Activated T-helper 2 cell treated with anti-CD3 and anti-CD28 coated beads, Interferon-gamma antibody, Interleukin-2, Interleukin-4, amounts not matched to agents 10 μg/mL and 5 μg/mL and 100 μg/mL, durations not matched to agents 14 hours and 24 hours and 36 hours (primary cell): ENCODE data around the gene IFNL3. TPM values are rescaled to one million over a fixed set of nuclear protein-coding genes. Genes with fewer than 3 reads are reported as not detected.
"Not testable (repeated sequence)": the region's sequence is repeated elsewhere in the genome, so short reads cannot be mapped to it uniquely, and the experiment has no call there.

ENCODE experiments used
- DNase-seq: peaks from one replicate; pipeline ENCODE4 v3.0.0; 2021; ENCODE audit warnings: low spot score
- H3K27ac Mint-ChIP-seq: one replicate; pipeline ENCODE4 v1.8.0; 2021; ENCODE audit warnings: mixed read lengths
- H3K27me3 Mint-ChIP-seq: one replicate; pipeline ENCODE4 v1.8.0; 2021; ENCODE audit warnings: low read depth, mixed read lengths
- H3K36me3 Mint-ChIP-seq: one replicate; pipeline ENCODE4 v1.8.0; 2021; ENCODE audit warnings: low read depth, mixed read lengths
- H3K4me1 Mint-ChIP-seq: one replicate; pipeline ENCODE4 v1.8.0; 2021; ENCODE audit warnings: low read depth, mixed read lengths
- H3K4me3 Mint-ChIP-seq: one replicate; pipeline ENCODE4 v1.8.0; 2021; ENCODE audit warnings: low read depth, mild to moderate bottlenecking, moderate library complexity, mixed read lengths
- H3K9me3 Mint-ChIP-seq: one replicate; pipeline ENCODE4 v1.8.0; 2021; ENCODE audit warnings: mixed read lengths
- intact Hi-C: fragments of 100-400 bp; cut with micrococcal nuclease; formaldehyde crosslinking; loops from one replicate; pipeline ENCODE4 v1.15.1; 2023
- total RNA-seq: library from RNA; stranded (reverse); gene quantifications from 2 replicates; pipeline ENCODE4 v1.2.3, GENCODE V29; 2022

IFNL3 gene
- total RNA-seq, 1 donor from 2014 or later, result not detected

DNA sequence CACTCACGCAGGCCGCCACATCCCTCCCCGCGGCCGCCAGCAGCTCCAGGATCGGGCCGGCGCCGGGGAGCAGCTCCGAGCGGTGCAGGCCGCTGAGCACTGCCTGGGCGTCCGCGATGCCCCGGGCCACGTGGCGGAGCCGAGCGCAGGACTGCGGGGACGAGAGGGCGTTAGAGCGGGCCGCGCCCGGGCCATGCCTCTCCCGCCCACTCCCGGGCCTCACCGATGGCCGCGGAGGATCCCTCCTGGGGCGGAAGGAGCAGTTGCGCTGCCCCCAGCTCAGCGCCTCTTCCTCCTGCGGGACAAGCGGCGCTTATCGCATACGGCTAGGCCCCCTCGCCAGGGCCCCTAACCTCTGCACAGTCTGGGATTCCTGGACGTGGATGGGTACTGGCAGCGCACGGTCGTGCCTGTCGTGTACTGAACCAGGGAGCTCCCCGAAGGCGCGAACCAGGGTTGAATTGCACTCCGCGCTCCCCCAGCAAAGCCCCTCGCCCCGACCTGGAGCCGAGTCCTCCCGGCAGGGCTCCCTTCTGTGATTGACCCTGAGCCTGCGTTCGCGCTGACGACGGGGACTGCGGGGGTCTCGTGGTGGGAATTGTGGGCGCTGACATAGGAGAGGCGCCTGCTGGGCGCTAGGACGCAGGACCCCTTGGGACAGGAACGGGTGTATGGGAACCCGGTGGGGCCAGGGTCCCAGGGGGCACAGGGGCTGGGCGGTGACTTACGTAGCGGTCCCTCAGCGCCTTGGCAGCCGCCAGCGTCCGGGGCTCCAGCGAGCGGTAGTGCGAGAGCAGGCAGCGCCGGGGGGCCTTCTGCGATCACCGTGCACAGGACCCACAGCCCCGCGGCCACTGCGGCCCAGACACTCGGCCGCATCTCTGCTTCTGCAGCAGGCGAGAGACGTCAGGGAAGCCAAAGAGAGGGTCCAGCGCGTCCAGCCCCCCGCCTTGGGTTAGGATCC, 3.2 kb upstream of the IFNL3 start:
- H3K36me3 Mint-ChIP-seq, result no peaks in the 10 kb centered on the region
- DNase-seq, result no peak
- intact Hi-C loops, result no loop called here
- H3K4me3 Mint-ChIP-seq, result no peak overlapping the region
- H3K9me3 Mint-ChIP-seq, result no peaks in the 10 kb centered on the region
- peaks cover 1% of the 10 kb centered on the region for H3K4me1 Mint-ChIP-seq
- peaks cover 19% of the 10 kb centered on the region for H3K27me3 Mint-ChIP-seq
- no peak overlapping the region for H3K27ac Mint-ChIP-seq

DNA sequence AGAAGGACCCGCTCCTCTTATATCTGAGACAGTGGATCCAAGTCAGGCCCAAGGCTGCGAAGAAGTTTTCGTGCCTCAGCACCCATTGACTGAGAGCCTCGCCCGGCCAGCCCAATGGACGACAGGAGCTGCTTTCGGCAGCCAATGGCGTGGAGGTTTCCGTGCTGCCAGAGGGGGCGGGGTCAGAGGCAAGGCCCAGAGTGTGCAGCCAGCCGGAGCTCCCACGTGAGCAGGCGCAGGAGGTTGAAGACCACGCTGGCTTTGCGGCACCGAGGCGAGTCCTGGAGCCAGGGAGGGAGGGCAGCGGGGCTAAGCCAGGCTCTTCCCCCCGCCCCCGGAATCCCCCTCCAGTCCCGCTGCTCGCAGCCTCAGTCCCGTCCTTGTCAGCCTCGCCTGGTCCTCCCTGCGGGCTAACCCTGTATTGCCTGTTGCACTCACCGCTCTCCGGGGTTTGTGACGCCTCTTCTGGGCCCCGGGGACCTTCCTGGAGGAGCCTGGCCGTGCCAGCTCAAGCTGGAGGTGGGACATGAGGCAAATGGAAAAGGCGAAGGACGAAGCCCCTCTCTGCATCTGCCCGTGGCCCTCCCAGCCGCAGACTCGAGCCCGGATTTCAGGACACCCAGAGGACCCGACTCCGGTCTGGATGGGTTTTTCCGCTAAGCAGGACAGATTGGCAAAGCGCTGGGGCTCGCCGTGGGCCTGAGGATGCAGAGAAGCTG, 2.3 kb upstream of the IFNL3 start:
- DNase-seq, result no peak

DNA sequence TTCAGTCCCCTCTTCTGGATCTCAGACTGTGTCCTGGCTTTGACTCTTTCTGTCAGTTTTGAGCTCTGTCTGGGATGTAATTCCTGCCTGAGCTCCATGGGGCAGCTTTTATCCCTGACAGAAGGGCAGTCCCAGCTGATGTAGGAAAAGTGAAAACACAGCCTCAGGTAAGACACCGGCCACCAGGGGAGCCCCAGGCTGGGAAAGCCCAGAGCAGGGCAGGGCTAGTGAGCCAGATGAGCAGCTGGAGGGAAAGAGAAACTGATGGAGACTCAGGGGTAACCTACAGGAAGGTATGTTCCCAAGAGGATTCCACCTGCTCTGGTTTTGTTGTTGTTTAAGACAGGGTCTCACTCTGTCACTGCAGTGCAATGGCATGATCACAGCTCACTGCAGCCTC, 360 bp upstream of the IFNL3 start:
- intact Hi-C loops, H3K4me3 Mint-ChIP-seq, H3K27ac Mint-ChIP-seq, H3K4me1 Mint-ChIP-seq, H3K9me3 Mint-ChIP-seq, H3K36me3 Mint-ChIP-seq, DNase-seq: not testable (repeated sequence)
- H3K27me3 Mint-ChIP-seq, result peaks cover 13% of the 10 kb centered on the region

More for the DNA sequence above, 2.3 kb upstream of the IFNL3 start:
- Mint-ChIP-seq H3K9me3 (no peaks in the 10 kb centered on the region), H3K27me3 (peaks cover 16% of the 10 kb centered on the region), H3K4me1 (peaks cover 1% of the 10 kb centered on the region), H3K4me3 (no peak overlapping the region), H3K27ac (no peak overlapping the region), H3K36me3 (no peaks in the 10 kb centered on the region)
- intact Hi-C loops, result no loop called here

DNA sequence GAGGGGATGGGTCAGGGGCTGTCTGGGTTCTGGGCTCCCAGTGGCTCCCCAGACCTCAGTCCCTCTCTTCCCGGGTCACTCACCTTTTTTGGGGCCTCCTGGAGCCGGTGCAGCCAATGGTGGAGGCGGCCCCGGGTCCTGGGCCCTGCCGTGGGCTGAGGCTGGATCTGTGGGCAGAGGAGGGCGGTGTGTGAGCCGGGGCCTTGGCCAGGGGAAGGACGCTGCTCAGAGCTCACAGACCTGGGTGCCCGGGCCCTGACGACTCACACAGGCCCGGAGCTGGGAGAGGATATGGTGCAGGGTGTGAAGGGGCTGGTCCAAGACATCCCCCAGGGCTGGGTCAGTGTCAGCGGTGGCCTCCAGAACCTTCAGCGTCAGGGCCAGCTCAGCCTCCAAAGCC, 1.1 kb downstream of the IFNL3 start:
- H3K9me3 Mint-ChIP-seq, DNase-seq, H3K4me1 Mint-ChIP-seq, H3K4me3 Mint-ChIP-seq, H3K27me3 Mint-ChIP-seq, intact Hi-C loops, H3K27ac Mint-ChIP-seq, H3K36me3 Mint-ChIP-seq: not testable (repeated sequence)

DNA sequence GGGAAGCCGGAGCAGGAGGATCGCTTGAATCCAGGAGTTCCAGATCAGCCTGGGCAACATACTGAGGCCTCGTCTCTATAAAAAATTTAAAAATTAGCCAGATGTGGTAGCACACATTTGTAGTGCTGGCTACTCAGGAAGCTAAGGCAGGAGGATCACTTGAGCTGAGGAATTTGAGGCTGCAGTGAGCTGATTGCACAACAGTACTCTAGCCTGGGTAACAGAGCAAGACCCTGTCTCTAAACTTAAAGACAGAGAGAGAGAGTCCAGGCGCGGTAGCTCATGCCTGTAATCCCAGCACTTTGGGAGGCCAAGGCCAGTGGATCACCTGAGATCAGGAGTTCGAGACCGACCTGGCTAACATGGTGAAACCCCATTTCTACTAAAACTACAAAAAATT, 4.4 kb downstream of the IFNL3 start:
- H3K27ac Mint-ChIP-seq, result no peak overlapping the region
- no peaks in the 10 kb centered on the region for H3K9me3 Mint-ChIP-seq
- DNase-seq, result no peak
- peaks cover 5% of the 10 kb centered on the region for H3K27me3 Mint-ChIP-seq
- H3K36me3 Mint-ChIP-seq, result no peaks in the 10 kb centered on the region
- H3K4me1 Mint-ChIP-seq, result peaks cover 11% of the 10 kb centered on the region
- no peak overlapping the region for H3K4me3 Mint-ChIP-seq
- intact Hi-C loops, result no loop called here

DNA sequence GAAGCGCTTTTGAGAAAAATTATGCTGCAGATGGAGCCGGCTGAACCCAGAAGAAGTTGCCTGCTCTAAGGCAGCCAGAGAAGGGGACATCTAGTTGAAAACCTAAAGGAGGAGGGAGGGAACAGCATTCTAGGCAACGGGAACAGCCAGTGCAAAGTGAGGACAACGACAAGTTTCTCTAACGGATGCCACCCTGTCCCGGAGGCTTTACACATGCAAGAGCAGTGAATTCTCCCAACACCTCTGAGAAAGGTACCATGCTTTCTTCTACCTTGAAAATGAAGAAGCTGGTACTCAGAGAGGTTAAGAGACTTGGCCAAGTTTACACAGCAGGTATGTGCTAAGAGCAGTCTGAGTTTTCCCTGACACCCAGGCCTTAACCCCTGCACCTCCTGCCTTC, 5.9 kb downstream of the IFNL3 start:
- DNase-seq, result no peak
- Mint-ChIP-seq H3K27me3 (peaks cover 5% of the 10 kb centered on the region), H3K4me1 (peaks cover 11% of the 10 kb centered on the region), H3K4me3 (no peak overlapping the region), H3K27ac (no peak overlapping the region), H3K36me3 (no peaks in the 10 kb centered on the region), H3K9me3 (no peaks in the 10 kb centered on the region)
- intact Hi-C loops, result no loop called here

DNA sequence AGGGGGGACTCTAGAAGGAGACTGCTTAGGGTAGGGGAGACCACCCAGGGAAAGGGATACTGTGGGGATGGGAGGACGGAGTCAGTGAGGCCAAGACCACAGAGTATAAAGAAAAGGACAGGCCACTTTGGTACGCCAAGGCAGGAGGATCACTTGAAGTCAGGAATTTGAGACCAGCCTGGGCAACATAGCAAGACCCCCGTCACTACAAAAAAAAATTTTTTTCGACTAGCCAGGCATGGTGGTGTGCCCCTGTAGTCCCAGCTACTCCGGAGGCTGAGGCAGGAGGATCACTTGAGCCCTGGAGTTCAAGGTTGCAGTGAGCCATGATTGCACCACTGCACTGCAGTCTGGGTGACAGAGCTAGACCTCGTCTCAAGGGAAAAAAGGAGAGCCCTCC, 6.6 kb downstream of the IFNL3 start:
- no peak overlapping the region for H3K4me3 Mint-ChIP-seq
- H3K27ac Mint-ChIP-seq, result peak overlapping the region; percentile 49

DNA sequence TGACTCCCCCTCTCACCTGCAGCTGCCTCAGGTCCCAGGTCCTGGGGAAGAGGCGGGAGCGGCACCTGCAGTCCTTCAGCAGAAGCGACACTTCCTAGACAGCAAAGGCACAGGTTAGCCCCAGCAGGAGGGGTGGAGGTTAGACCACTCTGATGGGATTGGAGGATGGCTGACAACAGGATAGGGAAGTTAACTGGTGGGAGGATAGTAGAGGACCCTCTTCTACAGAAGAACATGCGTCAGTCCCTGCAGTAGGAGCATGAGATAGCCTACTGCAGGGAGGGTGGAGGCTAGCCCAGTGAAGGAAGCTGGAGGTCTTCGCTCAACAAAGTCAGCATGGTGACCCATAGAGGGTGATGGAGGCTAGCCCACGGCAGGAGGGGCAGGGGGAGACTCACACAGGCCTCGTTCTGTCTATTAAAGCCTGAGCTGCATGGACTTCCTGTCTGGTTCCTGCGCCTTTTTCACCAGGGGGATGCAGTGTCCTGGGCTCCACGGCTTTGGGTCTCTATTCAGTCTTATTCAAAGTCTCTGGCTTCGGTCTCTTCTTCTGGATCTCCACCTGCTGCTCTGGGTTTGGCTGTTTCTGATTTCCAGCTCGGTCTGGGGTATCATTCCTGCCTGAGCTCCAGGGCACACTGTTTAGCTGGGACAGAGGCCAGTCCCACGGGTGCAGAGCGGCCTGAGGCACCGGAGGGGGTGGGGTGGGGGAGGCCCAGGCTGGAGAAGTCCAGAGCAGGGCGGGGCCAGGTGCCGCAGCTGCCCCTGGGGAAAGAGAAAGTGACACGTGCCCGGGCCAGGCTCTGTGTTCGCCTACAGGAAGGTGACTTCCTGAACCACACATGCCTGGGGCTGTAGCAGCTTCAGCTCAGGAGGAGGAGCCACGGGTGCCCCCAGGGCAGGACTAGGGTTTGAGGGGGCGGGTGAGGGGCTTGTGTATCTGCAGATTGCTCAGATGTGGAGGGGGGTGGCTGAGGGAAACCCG, 7.3 kb downstream of the IFNL3 start:
- peaks cover 11% of the 10 kb centered on the region for H3K4me1 Mint-ChIP-seq
- H3K4me3 Mint-ChIP-seq, result peak overlapping the region; percentile 14
- peak; percentile 27 for DNase-seq
- intact Hi-C loops, result no loop called here
- no peaks in the 10 kb centered on the region for H3K9me3 Mint-ChIP-seq
- peak overlapping the region; percentile 49 for H3K27ac Mint-ChIP-seq
- H3K36me3 Mint-ChIP-seq, result no peaks in the 10 kb centered on the region
- no peaks in the 10 kb centered on the region for H3K27me3 Mint-ChIP-seq

More for the DNA sequence above, 6.6 kb downstream of the IFNL3 start:
- peaks cover 11% of the 10 kb centered on the region for H3K4me1 Mint-ChIP-seq
- intact Hi-C loops, result no loop called here
- H3K36me3 Mint-ChIP-seq, result no peaks in the 10 kb centered on the region
- DNase-seq, result no peak
- H3K27me3 Mint-ChIP-seq, result peaks cover 2% of the 10 kb centered on the region
- H3K9me3 Mint-ChIP-seq, result no peaks in the 10 kb centered on the region

DNA sequence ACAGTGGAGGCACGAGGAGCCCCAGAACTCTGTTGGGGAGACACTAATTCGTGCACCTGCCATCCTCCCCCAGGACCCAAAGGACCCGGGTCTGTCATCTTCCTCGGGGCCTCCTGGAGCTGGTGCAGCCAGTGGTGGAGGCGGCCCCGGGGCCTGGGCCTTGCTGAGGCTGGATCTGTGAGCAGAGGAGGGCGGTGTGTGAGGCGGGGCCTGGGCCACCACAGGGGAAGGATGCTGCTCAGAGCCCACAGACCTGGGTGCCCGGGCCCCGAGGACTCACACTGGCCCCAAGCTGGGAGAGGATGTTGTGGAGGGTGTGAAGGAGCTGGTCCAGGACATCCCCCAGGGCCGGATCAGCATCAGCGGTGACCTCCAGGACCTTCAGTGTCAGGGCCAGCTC, 8.3 kb downstream of the IFNL3 start:
- Mint-ChIP-seq H3K4me1 (peaks cover 11% of the 10 kb centered on the region), H3K36me3 (no peaks in the 10 kb centered on the region), H3K9me3 (no peaks in the 10 kb centered on the region), H3K4me3 (no peak overlapping the region), H3K27ac (no peak overlapping the region), H3K27me3 (peaks cover 3% of the 10 kb centered on the region)
- intact Hi-C loops, result no loop called here
- DNase-seq, result no peak

DNA sequence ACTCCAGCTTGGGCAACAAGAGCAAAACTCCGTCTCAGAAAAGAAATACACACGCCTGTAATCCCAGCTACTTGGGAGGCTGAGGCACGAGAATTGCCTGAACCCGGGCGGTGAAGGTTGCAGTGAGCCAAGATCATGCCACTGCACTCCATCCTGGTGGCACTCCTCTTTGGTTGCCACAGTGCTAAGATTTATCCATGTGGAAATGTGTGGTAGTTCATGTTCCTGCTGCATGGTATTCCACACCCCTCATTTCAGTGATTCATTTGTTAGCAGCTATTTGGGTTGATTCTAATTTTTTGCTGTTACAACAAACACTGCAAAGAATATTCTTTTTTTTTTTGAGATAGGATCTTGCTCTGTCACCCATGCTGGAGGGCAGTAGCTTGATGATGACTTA, 12.1 kb downstream of the IFNL3 start:
- no peak for DNase-seq
- Mint-ChIP-seq H3K9me3 (no peaks in the 10 kb centered on the region), H3K36me3 (no peaks in the 10 kb centered on the region), H3K27me3 (peaks cover 7% of the 10 kb centered on the region), H3K4me1 (peaks cover 3% of the 10 kb centered on the region), H3K27ac (no peak overlapping the region), H3K4me3 (no peak overlapping the region)
- intact Hi-C loops, result no loop called here

DNA sequence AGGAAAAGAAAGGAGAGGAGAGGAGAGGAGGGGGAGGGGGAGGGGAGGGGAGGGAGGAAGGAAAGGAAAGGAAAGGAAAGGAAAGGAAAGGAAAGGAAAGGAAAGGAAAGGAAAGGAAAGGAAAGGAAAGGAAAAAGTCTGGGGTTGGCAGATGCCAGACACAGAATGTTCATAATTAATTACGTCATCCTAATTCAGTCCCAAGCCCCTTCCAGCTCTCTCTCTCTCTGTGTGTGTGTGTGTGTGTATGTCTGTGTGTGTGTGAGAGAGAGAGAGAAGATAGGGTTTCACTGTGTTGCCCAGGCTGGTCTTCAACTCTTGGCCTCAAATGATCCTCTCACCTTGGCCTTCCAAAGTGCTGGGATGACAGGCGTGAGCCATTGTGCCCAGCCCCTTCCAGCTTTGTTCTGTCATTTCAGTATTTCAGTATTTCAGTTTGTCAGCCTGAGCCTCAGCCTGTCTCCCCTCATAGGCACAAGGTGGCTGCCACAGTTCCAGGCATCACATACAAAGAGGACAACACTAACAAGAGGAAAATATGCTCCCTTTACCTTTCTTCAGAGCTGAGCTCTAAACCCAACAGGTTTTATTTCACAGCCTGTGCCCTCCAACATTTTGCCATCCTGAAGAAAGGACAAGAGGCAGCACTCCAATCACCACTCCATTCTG, 14.6 kb downstream of the IFNL3 start:
- no peak overlapping the region for H3K4me3 Mint-ChIP-seq

DNA sequence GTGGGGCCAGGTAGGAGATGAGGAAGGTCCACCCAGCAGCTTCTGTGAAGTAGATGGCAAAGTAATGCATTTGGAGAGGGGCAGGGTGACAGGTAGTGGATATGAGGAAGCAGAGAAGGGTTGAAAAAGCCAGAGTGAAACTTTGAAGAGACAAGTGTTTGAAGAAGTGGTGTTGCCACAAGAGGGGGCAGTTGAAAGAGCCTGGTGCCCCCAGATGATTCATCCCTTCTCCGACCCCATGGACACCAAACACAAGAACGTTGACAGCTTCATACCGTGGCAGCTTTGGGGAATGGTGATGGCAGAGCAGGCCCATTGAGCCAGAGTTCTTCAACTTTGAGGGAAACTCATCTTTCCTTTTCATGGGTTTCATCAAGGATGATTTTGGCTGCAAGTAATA, 19.9 kb downstream of the IFNL3 start:
- intact Hi-C loops, result no loop called here
- no peak for DNase-seq
- Mint-ChIP-seq H3K27ac (no peak overlapping the region), H3K36me3 (no peaks in the 10 kb centered on the region), H3K4me1 (no peaks in the 10 kb centered on the region), H3K4me3 (no peak overlapping the region), H3K27me3 (peaks cover 24% of the 10 kb centered on the region), H3K9me3 (no peaks in the 10 kb centered on the region)

More for the DNA sequence above, 14.6 kb downstream of the IFNL3 start:
- no peak overlapping the region for H3K27ac Mint-ChIP-seq
- intact Hi-C loops, result no loop called here
- H3K4me1 Mint-ChIP-seq, result no peaks in the 10 kb centered on the region
- H3K27me3 Mint-ChIP-seq, result peaks cover 11% of the 10 kb centered on the region
- DNase-seq, result no peak
- no peaks in the 10 kb centered on the region for H3K9me3 Mint-ChIP-seq
- no peaks in the 10 kb centered on the region for H3K36me3 Mint-ChIP-seq
